Prostate gland (tissue), 2 donors: ENCODE results near the gene GXYLT1. TPM values are rescaled to one million over a fixed set of nuclear protein-coding genes. Genes with fewer than 3 reads are reported as not detected.

Experiments
- DNase-seq: peaks from one replicate; pipeline ENCODE4 v3.0.0-alpha.2; 2019; ENCODE audit warnings: low spot score
- H3K27ac ChIP-seq, 2 donors: fragments of 200-600 bp; sonication (generic); 2 replicates each; pipeline ENCODE4 v1.5.1; 2017 to 2019
- H3K27me3 ChIP-seq: fragments of 200-600 bp; sonication (generic); replicated peaks from 2 replicates; pipeline ENCODE4 v1.5.1; 2019; ENCODE audit not compliant: insufficient read depth
- H3K36me3 ChIP-seq, 2 donors: fragments of 200-600 bp; sonication (generic); 1 replicate in 1 of 2; 2 replicates in 1 of 2; pipeline versions ENCODE4 v1.5.1 to v1.8.1; 2017 to 2019
- H3K4me1 ChIP-seq: fragments of 200-600 bp; sonication (generic); replicated peaks from 2 replicates; pipeline ENCODE4 v1.5.1; 2019
- H3K4me3 ChIP-seq, 2 donors: fragments of 200-600 bp; sonication (generic); 2 replicates each; pipeline ENCODE4 v1.5.1; 2017 to 2019
- H3K9me3 ChIP-seq: fragments of 200-600 bp; sonication (generic); 2 replicates; pipeline ENCODE4 v1.5.1; 2017
- POLR2A ChIP-seq: fragments of 450-650 bp; IDR thresholded peaks from one replicate; pipeline ENCODE4 v1.6.1; 2016; ENCODE audit warnings: antibody characterized with exemption, mild to moderate bottlenecking
- POLR2AphosphoS5 ChIP-seq: sonication (generic); formaldehyde crosslinking; IDR thresholded peaks from one replicate; pipeline ENCODE4 v1.6.1; 2017; ENCODE audit warnings: antibody characterized with exemption
- WGBS: methylation state at CpG from one replicate; pipeline ENCODE4 v1.1.5; 2018; 5-methylcytosine and 5-hydroxymethylcytosine counted together
- intact Hi-C: fragments of 100-400 bp; cut with DNase I; formaldehyde crosslinking; loops from one replicate; pipeline ENCODE4 v1.14.2; 2022
- total RNA-seq, 2 donors: library from RNA; depleted of rRNA; stranded (reverse); fragments of >200 nt; gene quantifications; one replicate each; pipeline ENCODE4 v1.1.0, GENCODE V29; 2016
- TF ChIP-seq, protein P1 (sequence below), 4 experiments: fragments of 200-600 bp in 2 of 4; fragments of 450-650 bp in 2 of 4; sonication (generic) in 2 of 4; IDR thresholded peaks; 1 replicate in 3 of 4; 2 replicates in 1 of 4; pipeline ENCODE4 v1.5.1; 2016 to 2019; ENCODE audit warnings: antibody characterized with exemption in 4 of 4, mild to moderate bottlenecking in 2 of 4, moderate library complexity in 2 of 4

Gene GXYLT1
- total RNA-seq, 2 donors from 2014 or later = 15.7 to 18.0 TPM

DNA sequence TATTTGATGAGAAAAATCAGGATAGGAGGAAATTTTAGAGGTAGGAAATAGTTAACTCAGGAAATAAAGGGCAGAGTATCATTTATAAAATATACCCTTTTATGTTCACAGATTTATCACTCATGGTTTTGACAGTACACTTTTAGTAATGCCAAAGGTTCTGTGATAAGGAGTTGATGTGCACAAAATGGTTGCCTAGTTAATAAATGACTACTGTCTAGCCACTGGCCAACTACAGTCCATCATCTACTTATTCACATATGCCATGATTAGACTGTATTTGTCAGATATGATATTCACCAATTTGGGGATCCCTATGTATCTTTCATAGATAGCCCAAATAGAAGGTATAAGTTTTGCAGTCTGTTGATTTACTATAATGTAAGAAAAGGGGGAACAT lies 19.2 kb upstream of the GXYLT1 start:
- Histone ChIP-seq H3K27me3 (no peaks in the 10 kb centered on the region), H3K4me3 (no peak overlapping the region), H3K4me1 (no peaks in the 10 kb centered on the region), H3K27ac (no peak overlapping the region), H3K9me3 (no peaks in the 10 kb centered on the region), H3K36me3 (no peaks in the 10 kb centered on the region)
- intact Hi-C loops = no loop called here
- no peak for DNase-seq
- TF ChIP-seq POLR2AphosphoS5 = no peak
- TF ChIP-seq POLR2A = no peak
- TF ChIP-seq, protein P1, sequence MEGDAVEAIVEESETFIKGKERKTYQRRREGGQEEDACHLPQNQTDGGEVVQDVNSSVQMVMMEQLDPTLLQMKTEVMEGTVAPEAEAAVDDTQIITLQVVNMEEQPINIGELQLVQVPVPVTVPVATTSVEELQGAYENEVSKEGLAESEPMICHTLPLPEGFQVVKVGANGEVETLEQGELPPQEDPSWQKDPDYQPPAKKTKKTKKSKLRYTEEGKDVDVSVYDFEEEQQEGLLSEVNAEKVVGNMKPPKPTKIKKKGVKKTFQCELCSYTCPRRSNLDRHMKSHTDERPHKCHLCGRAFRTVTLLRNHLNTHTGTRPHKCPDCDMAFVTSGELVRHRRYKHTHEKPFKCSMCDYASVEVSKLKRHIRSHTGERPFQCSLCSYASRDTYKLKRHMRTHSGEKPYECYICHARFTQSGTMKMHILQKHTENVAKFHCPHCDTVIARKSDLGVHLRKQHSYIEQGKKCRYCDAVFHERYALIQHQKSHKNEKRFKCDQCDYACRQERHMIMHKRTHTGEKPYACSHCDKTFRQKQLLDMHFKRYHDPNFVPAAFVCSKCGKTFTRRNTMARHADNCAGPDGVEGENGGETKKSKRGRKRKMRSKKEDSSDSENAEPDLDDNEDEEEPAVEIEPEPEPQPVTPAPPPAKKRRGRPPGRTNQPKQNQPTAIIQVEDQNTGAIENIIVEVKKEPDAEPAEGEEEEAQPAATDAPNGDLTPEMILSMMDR (IDR thresholded peaks at IDR 0.05) = no peak

DNA sequence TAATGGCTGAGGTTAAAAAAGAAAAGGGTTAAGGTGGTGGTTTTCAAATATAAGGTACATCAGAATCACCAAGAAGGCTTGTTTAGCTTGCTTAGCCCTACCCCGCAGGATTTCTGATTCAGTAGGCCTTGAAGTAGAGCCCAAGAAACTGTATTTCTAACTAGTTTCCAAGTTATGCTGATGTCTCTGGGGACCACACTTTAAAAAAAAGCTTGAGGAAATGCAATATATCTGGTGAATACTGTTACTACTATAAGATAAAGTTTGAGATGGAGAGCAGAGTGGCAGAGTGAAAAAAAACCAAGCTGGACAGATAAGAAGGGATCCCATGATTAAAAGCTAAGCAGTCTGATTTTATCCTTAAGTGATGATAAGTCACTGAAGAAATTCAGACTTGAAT lies 18.3 kb upstream of the GXYLT1 start:
- intact Hi-C loops = no loop called here
- 68% methylated on average over 1 of the region's 1 CpG for WGBS

DNA sequence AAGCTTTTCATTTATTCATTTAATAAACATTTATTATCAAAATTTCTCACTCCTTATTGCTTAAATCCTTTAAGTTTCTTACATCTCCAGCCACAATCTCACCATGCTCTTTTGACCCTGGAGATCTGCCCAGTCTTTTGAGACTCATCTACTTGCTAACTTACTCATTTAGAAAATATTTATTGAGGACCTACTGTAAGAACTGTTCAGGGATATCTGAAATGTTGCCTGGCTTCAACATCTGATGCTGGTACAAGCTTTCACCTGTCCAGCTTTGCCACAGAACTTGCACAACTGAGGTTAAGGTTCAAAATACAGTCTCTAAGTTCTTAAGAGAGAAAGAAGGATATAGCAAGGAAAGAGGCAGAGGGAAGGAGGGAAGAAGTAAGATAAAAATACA lies 17.5 kb upstream of the GXYLT1 start:
- Histone ChIP-seq H3K9me3 (no peaks in the 10 kb centered on the region), H3K27ac (no peak overlapping the region), H3K4me1 (no peaks in the 10 kb centered on the region), H3K36me3 (no peaks in the 10 kb centered on the region), H3K4me3 (no peak overlapping the region), H3K27me3 (no peaks in the 10 kb centered on the region)
- intact Hi-C loops = no loop called here
- no peak for TF ChIP-seq POLR2AphosphoS5
- TF ChIP-seq, protein P1 (IDR thresholded peaks at IDR 0.05) = no peak
- TF ChIP-seq POLR2A = no peak
- DNase-seq = no peak

More for the DNA sequence above, 18.3 kb upstream of the GXYLT1 start:
- no peak for DNase-seq
- H3K27me3 ChIP-seq = no peaks in the 10 kb centered on the region
- TF ChIP-seq, protein P1 (IDR thresholded peaks at IDR 0.05) = no peak
- TF ChIP-seq POLR2AphosphoS5 (no peak), POLR2A (no peak)
- no peak overlapping the region for H3K27ac ChIP-seq
- H3K36me3 ChIP-seq = no peaks in the 10 kb centered on the region
- no peaks in the 10 kb centered on the region for H3K4me1 ChIP-seq
- H3K4me3 ChIP-seq = no peak overlapping the region
- no peaks in the 10 kb centered on the region for H3K9me3 ChIP-seq

DNA sequence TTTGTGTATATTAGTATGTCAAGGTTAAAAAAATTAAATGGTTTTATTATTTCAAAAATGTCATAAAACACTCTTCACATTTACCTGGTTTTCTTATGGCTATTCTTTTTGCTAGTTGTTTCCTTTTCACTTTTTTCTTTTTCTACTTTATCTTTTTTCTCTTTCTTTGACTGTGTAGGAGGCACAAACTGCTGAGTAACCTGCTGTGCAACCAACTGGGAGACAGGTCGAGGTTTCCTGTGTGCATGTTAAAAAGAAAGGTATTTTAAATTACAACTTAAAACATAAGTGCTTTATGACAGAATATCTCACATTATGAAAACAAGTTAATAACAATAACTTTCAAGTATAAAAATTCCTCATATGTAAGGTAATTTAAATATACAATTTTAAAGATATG lies 16.9 kb upstream of the GXYLT1 start:
- Histone ChIP-seq H3K27ac (no peak overlapping the region), H3K4me3 (no peak overlapping the region), H3K27me3 (no peaks in the 10 kb centered on the region), H3K36me3 (no peaks in the 10 kb centered on the region), H3K9me3 (no peaks in the 10 kb centered on the region), H3K4me1 (no peaks in the 10 kb centered on the region)
- no peak for DNase-seq
- intact Hi-C loops = no loop called here
- no peak for TF ChIP-seq POLR2AphosphoS5
- TF ChIP-seq, protein P1 (IDR thresholded peaks at IDR 0.05) = no peak
- TF ChIP-seq POLR2A = no peak
- WGBS = 64% methylated on average over 1 of the region's 1 CpG

DNA sequence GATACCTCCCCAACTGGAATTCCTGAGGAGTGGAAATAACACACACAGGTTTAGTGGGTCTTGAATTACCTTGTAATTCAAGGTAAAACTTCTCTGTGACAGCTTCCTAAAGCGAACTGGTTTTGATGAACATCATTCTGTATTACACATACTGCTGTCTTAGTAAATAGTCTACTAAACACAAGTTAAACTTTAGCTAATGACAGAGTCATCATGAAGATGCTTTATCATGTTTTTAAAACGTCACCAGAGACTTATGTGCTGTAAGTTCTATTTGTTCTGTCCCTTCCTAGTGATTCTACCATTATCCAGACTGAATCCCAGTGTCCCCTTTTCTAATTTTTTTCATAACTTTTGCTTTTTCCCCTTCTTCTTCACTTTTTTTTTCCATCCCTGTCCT lies 11.6 kb upstream of the GXYLT1 start:
- Histone ChIP-seq H3K27ac (no peak overlapping the region), H3K4me1 (no peaks in the 10 kb centered on the region), H3K4me3 (no peak overlapping the region), H3K27me3 (no peaks in the 10 kb centered on the region), H3K9me3 (no peaks in the 10 kb centered on the region), H3K36me3 (no peaks in the 10 kb centered on the region)
- intact Hi-C loops = no loop called here
- TF ChIP-seq, protein P1 (IDR thresholded peaks at IDR 0.05) = no peak
- TF ChIP-seq POLR2A (no peak), POLR2AphosphoS5 (no peak)
- DNase-seq = no peak
- 72% methylated on average over 2 of the region's 2 CpGs for WGBS
